Hepatocyte (in vitro differentiated cells): ENCODE measurements around the gene SLC9A1. TPM values are rescaled to one million over a fixed set of nuclear protein-coding genes. Genes with fewer than 3 reads are reported as not detected.

Experiments
- DNase-seq: peaks from one replicate; pipeline ENCODE4 v3.0.0-alpha.2; 2016; ENCODE audit warnings: low spot score
- H2AFZ ChIP-seq: fragments of 200-600 bp; sonication (generic); 2 replicates; pipeline ENCODE4 v1.6.0; 2016; ENCODE audit warnings: antibody characterized with exemption, mild to moderate bottlenecking
- H3K27ac ChIP-seq: fragments of 200-600 bp; sonication (generic); 2 replicates; pipeline ENCODE4 v1.5.1; 2016; ENCODE audit warnings: mild to moderate bottlenecking
- H3K27me3 ChIP-seq: fragments of 200-600 bp; sonication (generic); 2 replicates; pipeline ENCODE4 v1.6.1; 2016
- H3K36me3 ChIP-seq: fragments of 200-600 bp; sonication (generic); replicated peaks from 2 replicates; pipeline ENCODE4 v1.5.1; 2016; ENCODE audit warnings: low read depth; ENCODE audit not compliant: insufficient read depth
- H3K4me1 ChIP-seq: fragments of 200-600 bp; sonication (generic); 2 replicates; pipeline ENCODE4 v1.5.1; 2016; ENCODE audit warnings: mild to moderate bottlenecking, moderate library complexity; ENCODE audit not compliant: insufficient read depth
- H3K4me2 ChIP-seq: fragments of 200-600 bp; sonication (generic); 2 replicates; pipeline ENCODE4 v1.6.0; 2016
- H3K4me3 ChIP-seq: fragments of 200-600 bp; sonication (generic); 2 replicates; pipeline ENCODE4 v1.5.1; 2016; ENCODE audit warnings: mild to moderate bottlenecking
- H3K79me2 ChIP-seq: fragments of 200-600 bp; sonication (generic); 2 replicates; pipeline ENCODE4 v1.6.0; 2017; ENCODE audit warnings: mild to moderate bottlenecking
- H3K9me2 ChIP-seq: fragments of 200-600 bp; sonication (generic); replicated peaks from 2 replicates; pipeline ENCODE4 v1.6.0; 2017; ENCODE audit warnings: mild to moderate bottlenecking; ENCODE audit not compliant: insufficient read depth
- H3K9me3 ChIP-seq: fragments of 200-600 bp; sonication (generic); 2 replicates; pipeline ENCODE4 v1.5.1; 2016; ENCODE audit warnings: low read depth, mild to moderate bottlenecking
- H4K20me1 ChIP-seq: fragments of 200-600 bp; sonication (generic); 2 replicates; pipeline ENCODE4 v1.6.0; 2016; ENCODE audit warnings: mild to moderate bottlenecking; ENCODE audit not compliant: insufficient read depth, poor library complexity, severe bottlenecking
- CTCF ChIP-seq: fragments of 200-600 bp; sonication (generic); IDR thresholded peaks from 2 replicates; pipeline ENCODE4 v1.5.1; 2016; ENCODE audit warnings: antibody characterized with exemption, mild to moderate bottlenecking; ENCODE audit not compliant: poor library complexity
- EZH2 ChIP-seq: fragments of 200-600 bp; sonication (generic); IDR thresholded peaks from 2 replicates; pipeline ENCODE4 v1.6.1; 2016; ENCODE audit warnings: antibody characterized with exemption, mild to moderate bottlenecking, borderline replicate concordance
- EZH2phosphoT487 ChIP-seq: fragments of 200-600 bp; sonication (generic); IDR thresholded peaks from one replicate; pipeline ENCODE4 v1.6.1; 2018; ENCODE audit warnings: antibody characterized with exemption, mild to moderate bottlenecking, low read depth, moderate library complexity; ENCODE audit not compliant: unreplicated experiment, severe bottlenecking
- WGBS: methylation state at CpG from one replicate; pipeline ENCODE4 v1.1.6; 2016; ENCODE audit warnings: low lambda C conversion rate; ENCODE audit errors: missing lambda C conversion rate; 5-methylcytosine and 5-hydroxymethylcytosine counted together
- polyA plus RNA-seq: library from polyadenylated mRNA; unstranded; fragments of >200 nt; fragmentation: Nextera tagmentation; extraction: Ambion mirVana; gene quantifications from 2 replicates; pipeline ENCODE4 v1.2.1, GENCODE V29; 2016
- total RNA-seq: library from RNA; depleted of rRNA; stranded (reverse); fragments of >200 nt; gene quantifications from 2 replicates; pipeline ENCODE4 v1.2.3, GENCODE V29; 2014

The SLC9A1 gene
- total and polyA plus RNA-seq, 2 experiments from 2014 or later: 13.3 to 31.3 TPM

- no peaks in the 10 kb centered on the region for H3K9me2 ChIP-seq
- no peaks in the 10 kb centered on the region for H3K9me3 ChIP-seq
- H3K27ac ChIP-seq: no peak overlapping the region
- no peaks in the 10 kb centered on the region for H3K36me3 ChIP-seq
- no peak overlapping the region for H3K4me3 ChIP-seq
- no peak for DNase-seq
- H3K79me2 ChIP-seq: no peaks in the 10 kb centered on the region
- no peak for TF ChIP-seq EZH2phosphoT487
- TF ChIP-seq EZH2: no peak
- TF ChIP-seq CTCF: no peak
- no peaks in the 10 kb centered on the region for H4K20me1 ChIP-seq
- WGBS: 95% methylated on average over 10 of the region's 10 CpGs
- no peaks in the 10 kb centered on the region for H3K27me3 ChIP-seq
- no peak overlapping the region for H3K4me2 ChIP-seq
- H3K4me1 ChIP-seq: no peaks in the 10 kb centered on the region
- H2AFZ ChIP-seq: no peak overlapping the region
Measured at GRCh38 chr1:27087371-27088220, 67.3 kb downstream of the SLC9A1 start.

GRCh38 chr1:27086628-27087027 is 68.3 kb downstream of the SLC9A1 start:
- no peaks in the 10 kb centered on the region for H3K9me3 ChIP-seq
- H3K36me3 ChIP-seq: no peaks in the 10 kb centered on the region
- whole genome bisulfite sequencing: 96% methylated on average over 3 of the region's 3 CpGs
- TF ChIP-seq CTCF (no peak), EZH2 (no peak), EZH2phosphoT487 (no peak)
- no peaks in the 10 kb centered on the region for H3K9me2 ChIP-seq
- no peaks in the 10 kb centered on the region for H3K27me3 ChIP-seq
- H3K4me3 ChIP-seq: no peak overlapping the region
- H4K20me1 ChIP-seq: no peaks in the 10 kb centered on the region
- no peak overlapping the region for H2AFZ ChIP-seq
- H3K4me1 ChIP-seq: no peaks in the 10 kb centered on the region
- no peak overlapping the region for H3K27ac ChIP-seq
- H3K4me2 ChIP-seq: no peak overlapping the region
- no peak for DNase-seq
- H3K79me2 ChIP-seq: no peaks in the 10 kb centered on the region

GRCh38 chr1:27086026-27086425 is 68.9 kb downstream of the SLC9A1 start:
- H3K9me2 ChIP-seq: no peaks in the 10 kb centered on the region
- H3K79me2 ChIP-seq: no peaks in the 10 kb centered on the region
- WGBS: 82% methylated on average over 3 of the region's 3 CpGs
- no peak overlapping the region for H3K27ac ChIP-seq
- no peak overlapping the region for H3K4me2 ChIP-seq
- no peaks in the 10 kb centered on the region for H3K4me1 ChIP-seq
- no peaks in the 10 kb centered on the region for H4K20me1 ChIP-seq
- no peaks in the 10 kb centered on the region for H3K9me3 ChIP-seq
- H2AFZ ChIP-seq: no peak overlapping the region
- H3K27me3 ChIP-seq: no peaks in the 10 kb centered on the region
- DNase-seq: no peak
- no peak overlapping the region for H3K4me3 ChIP-seq
- TF ChIP-seq CTCF: no peak
- no peak for TF ChIP-seq EZH2
- no peak for TF ChIP-seq EZH2phosphoT487
- no peaks in the 10 kb centered on the region for H3K36me3 ChIP-seq

- no peak for TF ChIP-seq EZH2
- Histone ChIP-seq H3K4me1 (no peaks in the 10 kb centered on the region), H3K27ac (no peak overlapping the region), H3K9me3 (no peaks in the 10 kb centered on the region), H3K4me3 (no peak overlapping the region), H2AFZ (no peak overlapping the region), H4K20me1 (no peaks in the 10 kb centered on the region), H3K79me2 (no peaks in the 10 kb centered on the region), H3K9me2 (no peaks in the 10 kb centered on the region), H3K36me3 (no peaks in the 10 kb centered on the region), H3K4me2 (no peak overlapping the region), H3K27me3 (no peaks in the 10 kb centered on the region)
- 93% methylated on average over 4 of the region's 4 CpGs for WGBS
- no peak for DNase-seq
Measured at GRCh38 chr1:27084107-27084506, 70.8 kb downstream of the SLC9A1 start.
